ENCODE results near the gene MSMO1. TPM values are rescaled to one million over a fixed set of nuclear protein-coding genes. Genes with fewer than 3 reads are reported as not detected.
"Not testable (repeated sequence)": the region's sequence is repeated elsewhere in the genome, so short reads cannot be mapped to it uniquely, and the experiment has no call there.

Gene MSMO1
- total RNA-seq, result 139 and 147 TPM in 2 replicates
- long read RNA-seq, transcript MSMO1-202 (5 exons, 1,789 nt), result minor isoform, 74 of 587 reads
- long read RNA-seq, transcript MSMO1-201 (6 exons, 2,269 nt), result major isoform, 462 of 587 reads
- long read RNA-seq, partial matches to known transcripts, result 23 of 587 reads
- long read RNA-seq, other reads (novel, unspliced or antisense), result 24 of 587 reads

- H3K27ac Mint-ChIP-seq (ENCODE audit: unreplicated experiment), result peak within 1 kb of the TSS; percentile 12
Measured at GRCh38 chr4:165327211-165328100, at the start of gene MSMO1. TSS of gene MSMO1 (plus strand) at chr4:165327669. CDS start at chr4:165333371, 5,702 bp downstream.

GRCh38 chr4:165279531-165279930, 47.9 kb upstream of the MSMO1 start:
- not testable (repeated sequence) for DNase-seq (ENCODE audit: low read depth, low spot score); H3K4me3 Mint-ChIP-seq; H3K9me3 Mint-ChIP-seq; H3K4me1 Mint-ChIP-seq; H3K27ac Mint-ChIP-seq (ENCODE audit: unreplicated experiment); H3K27me3 Mint-ChIP-seq (ENCODE audit: low read depth)
- H3K36me3 Mint-ChIP-seq (ENCODE audit: low read depth), result peaks cover 34% of the 10 kb centered on the region

More at GRCh38 chr4:165327211-165328100, at the start of gene MSMO1:
- TF ChIP-seq CTCF (conservative IDR thresholded peaks at IDR 0.05), result no peak
- Mint-ChIP-seq H3K9me3 (no peaks in the 10 kb centered on the region), H3K27me3 (ENCODE audit: low read depth) (no peaks in the 10 kb centered on the region), H3K4me3 (no peak within 1 kb of the TSS), H3K4me1 (peaks cover 39% of the 10 kb centered on the region), H3K36me3 (ENCODE audit: low read depth) (peaks cover 32% of the 10 kb centered on the region)
- peak; percentile 95 for DNase-seq (ENCODE audit: low read depth, low spot score)

GRCh38 chr4:165284697-165285096, 42.8 kb upstream of the MSMO1 start:
- not testable (repeated sequence) for H3K9me3 Mint-ChIP-seq; H3K27me3 Mint-ChIP-seq (ENCODE audit: low read depth); H3K4me3 Mint-ChIP-seq; H3K27ac Mint-ChIP-seq (ENCODE audit: unreplicated experiment); DNase-seq (ENCODE audit: low read depth, low spot score); H3K4me1 Mint-ChIP-seq
- H3K36me3 Mint-ChIP-seq (ENCODE audit: low read depth), result peaks cover 32% of the 10 kb centered on the region

GRCh38 chr4:165286619-165287340, 40.7 kb upstream of the MSMO1 start:
- H3K27ac Mint-ChIP-seq (ENCODE audit: unreplicated experiment), result not testable (repeated sequence)

GRCh38 chr4:165288226-165288625, 39.2 kb upstream of the MSMO1 start:
- no peak for TF ChIP-seq CTCF (conservative IDR thresholded peaks at IDR 0.05)
- DNase-seq (ENCODE audit: low read depth, low spot score), result no peak
- Mint-ChIP-seq H3K36me3 (ENCODE audit: low read depth) (peaks cover 17% of the 10 kb centered on the region), H3K27ac (ENCODE audit: unreplicated experiment) (no peak overlapping the region), H3K4me3 (no peak overlapping the region), H3K4me1 (peaks cover 5% of the 10 kb centered on the region), H3K9me3 (peaks cover 6% of the 10 kb centered on the region), H3K27me3 (ENCODE audit: low read depth) (no peaks in the 10 kb centered on the region)

More at GRCh38 chr4:165286619-165287340, 40.7 kb upstream of the MSMO1 start:
- not testable (repeated sequence) for H3K4me1 Mint-ChIP-seq; H3K9me3 Mint-ChIP-seq; H3K27me3 Mint-ChIP-seq (ENCODE audit: low read depth); DNase-seq (ENCODE audit: low read depth, low spot score); H3K4me3 Mint-ChIP-seq
- H3K36me3 Mint-ChIP-seq (ENCODE audit: low read depth), result peaks cover 30% of the 10 kb centered on the region

GRCh38 chr4:165288639-165289422, 38.6 kb upstream of the MSMO1 start:
- TF ChIP-seq CTCF (conservative IDR thresholded peaks at IDR 0.05), result no peak
- Mint-ChIP-seq H3K27me3 (ENCODE audit: low read depth) (no peaks in the 10 kb centered on the region), H3K9me3 (peaks cover 6% of the 10 kb centered on the region), H3K27ac (ENCODE audit: unreplicated experiment) (no peak overlapping the region), H3K4me3 (no peak overlapping the region), H3K36me3 (ENCODE audit: low read depth) (peaks cover 17% of the 10 kb centered on the region), H3K4me1 (peaks cover 5% of the 10 kb centered on the region)
- DNase-seq (ENCODE audit: low read depth, low spot score), result no peak

Measured in neural crest cell (in vitro differentiated cells).